ENCODE measurements around the gene CHMP2A.

CHMP2A gene

DNA sequence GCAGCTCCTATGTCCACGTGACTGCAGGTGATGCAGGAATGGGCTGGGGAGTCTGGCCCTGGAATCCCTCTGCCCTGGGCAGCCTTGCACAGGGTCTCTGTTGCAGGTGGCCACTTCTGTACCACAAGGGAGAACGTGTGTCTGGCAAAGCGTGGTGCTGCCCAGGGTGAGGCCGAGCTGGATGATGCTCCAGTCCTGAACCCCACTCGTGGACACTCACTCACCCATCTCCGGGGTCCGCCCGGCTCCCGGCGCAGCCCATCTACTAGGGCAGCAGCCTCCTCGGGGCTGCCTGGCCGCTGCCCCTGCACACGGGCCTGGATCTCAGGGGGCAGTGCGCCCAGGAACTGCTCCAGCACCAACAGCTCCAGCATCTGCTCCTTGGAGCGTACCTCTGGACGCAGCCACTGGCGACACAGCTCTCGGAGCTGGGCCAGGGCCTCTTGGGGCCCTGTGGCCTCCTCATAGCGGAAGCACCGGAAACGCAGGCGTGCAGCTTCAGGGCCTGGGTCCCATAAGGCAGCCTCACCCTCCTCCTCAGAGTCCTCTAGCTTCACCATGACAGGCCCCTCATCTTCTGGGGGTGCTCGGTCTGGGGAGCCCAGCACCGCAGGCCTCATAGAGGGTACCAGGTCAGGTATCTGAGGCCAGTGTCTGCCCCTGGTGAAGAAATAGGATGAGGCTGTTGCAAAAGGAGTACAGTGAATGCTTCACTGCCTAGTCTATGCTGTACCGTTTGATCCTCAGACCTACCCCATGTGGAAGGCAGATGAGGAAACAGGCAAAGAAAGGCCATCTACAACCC lies 16.1 kb upstream of the CHMP2A start:
- H3K27ac ChIP-seq: no peak overlapping the region
- DNase-seq (ENCODE audit: low read depth, low spot score): no peak

DNA sequence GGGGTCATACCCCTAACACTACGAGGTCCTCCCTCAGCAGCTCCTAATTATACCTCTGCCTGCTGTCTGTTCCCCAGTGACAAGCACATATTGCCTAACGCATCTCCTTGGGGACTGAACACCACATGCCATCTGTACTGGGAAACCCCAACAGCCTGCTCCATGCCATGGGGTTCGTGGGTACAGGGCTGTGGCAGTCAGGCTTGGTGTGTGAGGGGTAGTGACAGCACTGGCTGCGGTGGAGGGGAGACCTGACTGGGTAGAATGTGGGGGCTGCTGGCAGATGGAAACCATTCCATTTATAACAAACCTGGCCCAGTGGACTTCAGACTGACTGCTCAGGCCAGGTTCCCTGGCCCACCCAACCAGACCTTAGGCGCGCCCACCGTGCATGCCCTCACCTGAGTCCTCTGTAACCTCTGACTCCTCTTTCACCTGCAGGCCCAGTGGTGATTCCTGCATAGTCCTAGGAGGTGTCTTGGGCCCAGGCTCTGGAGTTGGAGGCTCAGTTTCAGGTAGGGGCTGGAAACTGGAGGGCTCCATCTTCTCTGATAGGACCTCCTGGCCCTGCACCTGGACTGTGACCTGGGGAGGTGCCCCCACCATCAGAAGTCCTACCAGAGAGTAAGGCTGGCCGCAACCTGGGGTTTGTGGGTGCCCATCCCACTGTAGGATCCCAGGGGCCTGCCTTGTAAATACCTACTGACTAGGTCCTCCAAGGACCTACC lies 15.2 kb upstream of the CHMP2A start:
- DNase-seq (ENCODE audit: low read depth, low spot score): no peak
- H3K27ac ChIP-seq: no peak overlapping the region

DNA sequence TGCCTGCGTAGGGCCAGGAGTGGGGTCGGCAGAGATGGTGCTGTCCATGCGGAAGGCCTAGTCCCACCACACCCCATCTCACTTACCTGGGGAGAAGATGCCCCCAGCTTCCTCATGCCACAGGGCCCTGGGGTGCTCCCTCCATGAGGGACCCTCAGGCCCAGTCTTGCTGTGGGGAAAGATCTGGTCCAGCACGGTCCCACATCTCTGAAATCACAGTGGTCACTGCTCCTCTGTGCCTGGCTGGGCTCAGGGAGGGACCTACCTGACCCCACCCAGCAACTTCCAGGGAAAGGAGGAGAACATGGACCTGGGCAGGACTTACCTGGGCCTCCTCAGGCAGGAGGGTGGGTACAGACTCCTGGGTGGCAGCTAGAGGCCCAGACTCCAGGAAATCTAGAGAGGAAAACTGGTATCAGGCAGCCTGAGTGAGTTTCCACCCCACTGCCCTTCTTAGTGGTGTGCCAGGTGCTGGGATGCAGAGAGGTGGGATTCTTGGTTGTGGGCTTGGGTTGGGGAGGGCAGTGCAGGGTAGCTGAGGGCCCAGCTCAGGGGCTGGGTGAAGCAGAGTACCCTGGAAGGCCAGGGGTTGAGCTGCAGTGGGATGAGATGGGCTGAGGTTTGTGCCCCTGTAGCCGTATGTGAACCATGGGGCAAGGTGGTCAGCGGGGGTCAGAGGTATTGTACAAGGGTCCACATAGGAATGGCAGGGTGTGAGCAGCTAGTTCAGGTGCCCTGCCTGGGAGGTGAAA lies 14.5 kb upstream of the CHMP2A start:
- DNase-seq (ENCODE audit: low read depth, low spot score): no peak

DNA sequence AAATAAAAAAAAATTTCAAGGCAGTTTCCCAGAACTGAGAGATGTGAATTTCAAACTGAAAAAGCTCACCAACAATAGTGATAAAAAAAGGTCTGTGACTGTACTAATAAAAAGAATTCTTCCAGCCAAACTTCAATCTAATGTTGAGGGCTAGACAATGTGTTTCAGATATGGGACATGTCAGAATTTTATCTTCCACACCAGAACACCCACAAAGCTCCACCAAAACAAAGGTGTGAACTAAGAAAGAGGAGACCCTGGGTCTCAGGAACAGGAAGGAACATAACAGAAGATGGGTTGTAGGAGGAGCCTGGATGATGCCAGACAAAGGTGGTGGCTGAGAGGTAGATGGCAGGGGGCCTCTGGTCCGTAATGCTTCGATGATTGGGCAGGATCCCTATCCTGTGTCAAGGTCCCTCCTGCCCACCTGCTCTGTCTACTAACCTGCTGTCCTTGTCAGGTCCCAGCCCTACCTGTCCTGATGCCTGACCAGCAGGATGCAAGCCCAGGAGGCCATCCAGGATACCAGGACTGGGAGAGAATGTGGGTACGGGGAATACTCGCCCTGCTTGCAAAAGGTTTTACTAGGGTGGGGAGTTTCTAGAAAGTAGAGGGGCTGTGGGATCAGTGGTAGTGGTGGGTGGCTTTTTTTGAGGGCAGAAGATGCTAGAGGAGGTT lies 13.7 kb upstream of the CHMP2A start:
- DNase-seq (ENCODE audit: low read depth, low spot score): no peak
- H3K27ac ChIP-seq: no peak overlapping the region

More for the DNA sequence above, 14.5 kb upstream of the CHMP2A start:
- H3K27ac ChIP-seq: no peak overlapping the region

DNA sequence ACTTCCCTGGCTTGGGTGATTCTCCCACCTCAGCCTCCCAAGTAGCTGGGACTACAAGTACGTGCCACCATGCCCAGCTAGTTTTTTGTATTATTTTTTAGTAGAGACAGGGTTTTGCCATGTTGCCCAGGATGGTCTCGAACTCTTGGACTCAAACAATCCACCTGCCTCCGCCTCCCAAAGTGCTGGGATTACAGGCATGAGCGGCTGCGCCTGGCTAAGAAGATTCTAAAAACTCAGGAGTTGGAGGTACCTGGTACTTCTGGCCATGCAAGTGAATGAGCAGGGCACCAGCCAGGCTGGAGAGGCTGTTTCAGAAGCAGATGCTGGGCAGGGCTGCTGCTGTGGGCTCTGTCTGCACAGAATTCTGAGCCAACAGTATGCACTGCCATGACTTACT lies 12.1 kb upstream of the CHMP2A start:
- no peak overlapping the region for H3K27ac ChIP-seq
- no peak for DNase-seq (ENCODE audit: low read depth, low spot score)

DNA sequence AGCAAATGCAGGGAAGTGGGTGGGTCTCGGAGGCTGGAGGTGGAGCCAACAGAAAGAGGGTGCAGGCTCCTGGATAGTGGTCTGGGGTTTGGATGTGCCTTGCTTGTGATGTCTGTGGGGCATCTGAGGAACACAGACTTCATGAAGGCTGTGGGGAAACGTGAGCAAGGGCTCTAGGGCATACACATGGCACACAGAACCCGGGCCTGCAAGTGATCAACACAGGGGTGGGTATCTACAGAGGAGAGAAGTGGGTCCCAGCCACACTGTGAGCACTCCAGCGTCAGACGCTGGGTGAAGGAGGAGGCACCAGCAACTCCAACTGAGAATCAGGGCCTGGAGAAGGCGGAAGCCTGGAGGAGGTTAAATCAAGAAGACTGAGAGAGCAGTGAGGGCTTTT lies 8.9 kb upstream of the CHMP2A start:
- H3K27ac ChIP-seq: no peak overlapping the region
- no peak for DNase-seq (ENCODE audit: low read depth, low spot score)

DNA sequence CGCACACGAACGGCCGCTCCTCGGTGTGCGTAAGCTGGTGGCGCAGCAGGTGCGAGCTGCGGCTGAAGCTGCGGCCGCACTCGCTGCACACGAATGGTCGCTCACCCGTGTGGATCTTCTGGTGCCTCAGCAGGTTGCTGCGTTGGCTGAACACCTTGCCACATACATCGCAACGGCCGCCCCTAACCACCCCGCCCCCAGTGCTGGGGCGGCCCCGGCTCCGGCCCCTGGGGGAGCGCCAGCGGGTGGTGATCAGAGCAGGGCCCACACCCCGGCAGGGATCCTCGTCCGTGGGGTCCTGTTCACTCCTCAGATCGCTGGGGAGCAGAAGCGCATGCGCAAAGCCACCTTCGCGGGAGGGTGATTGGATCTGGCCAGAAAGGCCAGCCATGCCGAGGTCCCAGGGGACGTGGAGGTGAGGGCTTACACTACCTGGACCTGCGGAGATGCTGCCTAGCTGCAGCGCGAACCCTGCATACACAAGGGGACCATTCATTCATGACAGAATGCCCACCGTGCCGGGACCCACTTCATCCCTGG lies 8.2 kb upstream of the CHMP2A start:
- H3K27ac ChIP-seq: no peak overlapping the region
- no peak for DNase-seq (ENCODE audit: low read depth, low spot score)

DNA sequence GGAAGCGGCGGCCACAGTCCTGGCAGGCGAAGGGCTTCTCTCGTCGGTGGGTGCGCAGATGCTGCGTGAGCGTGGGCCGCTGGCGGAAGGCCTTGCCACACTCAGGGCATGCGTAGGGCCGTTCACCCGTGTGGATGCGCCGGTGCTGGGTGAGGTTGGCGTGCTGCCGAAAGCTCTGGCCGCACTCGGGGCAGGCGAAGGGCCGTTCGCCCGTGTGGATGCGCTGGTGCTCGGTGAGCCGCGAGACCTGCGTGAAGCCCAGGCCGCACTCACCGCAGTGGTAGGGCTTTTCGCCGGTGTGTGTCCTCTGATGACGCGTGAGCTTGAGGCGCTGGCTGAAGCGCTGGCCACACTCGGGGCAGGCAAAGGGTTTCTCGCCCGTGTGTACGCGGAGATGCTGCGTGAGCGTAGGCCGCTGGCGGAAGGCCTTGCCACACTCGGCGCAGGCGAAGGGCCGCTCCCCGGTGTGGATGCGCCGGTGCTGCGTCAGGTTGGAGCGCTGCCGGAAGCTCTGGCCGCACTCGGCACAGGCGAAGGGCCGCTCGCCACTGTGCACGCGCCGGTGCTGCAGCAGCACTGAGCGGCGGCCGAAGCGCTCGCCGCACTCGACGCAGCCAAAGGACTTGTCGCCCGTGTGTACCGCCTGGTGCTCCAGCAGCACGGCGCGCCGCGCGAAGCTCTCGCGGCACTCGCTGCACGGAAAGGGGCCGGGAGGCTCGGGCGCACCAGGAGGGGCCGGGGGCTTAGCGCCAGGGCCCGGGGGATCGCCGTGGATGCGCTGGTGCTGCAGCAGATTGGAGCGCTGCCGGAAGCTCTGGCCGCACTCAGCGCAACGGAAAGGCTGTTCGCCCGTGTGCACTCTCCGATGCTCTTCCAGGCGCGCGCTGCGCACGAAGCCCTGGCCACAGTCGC lies 7.5 kb upstream of the CHMP2A start:
- DNase-seq (ENCODE audit: low read depth, low spot score): no peak
- peak overlapping the region; percentile 43 for H3K27ac ChIP-seq

DNA sequence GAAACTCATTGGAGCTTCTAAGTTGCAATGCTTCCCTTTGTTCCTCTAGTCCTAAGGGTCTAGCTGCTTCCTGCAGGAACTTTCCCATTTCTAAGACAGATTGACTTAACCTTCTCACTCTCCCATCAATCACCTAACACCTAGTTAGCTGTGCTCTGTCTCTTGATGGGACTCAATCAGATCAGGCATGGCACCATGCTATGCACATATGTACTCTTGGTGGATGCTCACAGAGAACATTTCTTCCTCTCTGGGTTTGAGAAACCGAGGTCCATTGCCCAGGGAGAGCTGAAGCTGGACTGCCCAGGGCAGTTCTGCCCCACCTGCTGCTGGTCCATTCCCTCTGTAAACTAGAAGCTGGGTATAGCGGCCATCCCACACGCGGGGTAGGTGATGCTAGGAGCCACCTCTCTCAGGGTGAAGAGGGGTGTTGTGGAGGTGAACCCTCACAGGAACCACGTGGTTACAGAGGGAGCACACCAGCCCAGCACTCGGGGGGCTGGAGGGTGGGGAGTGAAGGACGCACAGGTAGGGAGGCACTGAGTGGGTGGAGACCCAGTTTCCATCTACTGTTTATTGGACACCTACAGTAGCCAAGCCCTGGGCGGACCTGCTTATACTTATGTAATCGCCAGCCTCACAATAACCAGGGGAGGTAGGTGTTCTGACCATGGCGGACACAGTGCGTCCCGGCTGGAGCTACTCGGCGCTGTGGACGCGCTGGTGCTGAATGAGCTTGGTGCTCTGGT lies 6.6 kb upstream of the CHMP2A start:
- no peak for DNase-seq (ENCODE audit: low read depth, low spot score)
- peak overlapping the region; percentile 43 for H3K27ac ChIP-seq

DNA sequence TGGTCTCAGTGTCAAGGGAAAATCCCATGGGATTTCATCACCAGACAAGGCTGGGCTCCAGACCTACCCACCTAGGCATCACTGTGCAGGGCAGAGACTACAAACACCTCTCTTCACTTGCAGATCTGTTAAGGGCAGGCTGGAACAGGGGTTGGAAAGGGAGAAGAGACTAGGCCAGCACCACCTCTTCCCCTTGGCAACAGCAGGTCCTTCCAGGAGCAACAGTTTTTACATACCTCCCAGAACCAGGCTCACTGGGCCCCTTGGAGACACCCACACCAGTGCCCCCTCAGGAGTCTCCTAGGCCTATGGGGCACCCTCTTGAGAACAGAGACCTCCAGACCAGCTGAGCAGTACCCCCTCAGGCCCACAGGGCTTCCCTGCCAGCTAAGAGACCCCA lies 6.0 kb upstream of the CHMP2A start:
- no peak overlapping the region for H3K27ac ChIP-seq
- no peak for DNase-seq (ENCODE audit: low read depth, low spot score)

DNA sequence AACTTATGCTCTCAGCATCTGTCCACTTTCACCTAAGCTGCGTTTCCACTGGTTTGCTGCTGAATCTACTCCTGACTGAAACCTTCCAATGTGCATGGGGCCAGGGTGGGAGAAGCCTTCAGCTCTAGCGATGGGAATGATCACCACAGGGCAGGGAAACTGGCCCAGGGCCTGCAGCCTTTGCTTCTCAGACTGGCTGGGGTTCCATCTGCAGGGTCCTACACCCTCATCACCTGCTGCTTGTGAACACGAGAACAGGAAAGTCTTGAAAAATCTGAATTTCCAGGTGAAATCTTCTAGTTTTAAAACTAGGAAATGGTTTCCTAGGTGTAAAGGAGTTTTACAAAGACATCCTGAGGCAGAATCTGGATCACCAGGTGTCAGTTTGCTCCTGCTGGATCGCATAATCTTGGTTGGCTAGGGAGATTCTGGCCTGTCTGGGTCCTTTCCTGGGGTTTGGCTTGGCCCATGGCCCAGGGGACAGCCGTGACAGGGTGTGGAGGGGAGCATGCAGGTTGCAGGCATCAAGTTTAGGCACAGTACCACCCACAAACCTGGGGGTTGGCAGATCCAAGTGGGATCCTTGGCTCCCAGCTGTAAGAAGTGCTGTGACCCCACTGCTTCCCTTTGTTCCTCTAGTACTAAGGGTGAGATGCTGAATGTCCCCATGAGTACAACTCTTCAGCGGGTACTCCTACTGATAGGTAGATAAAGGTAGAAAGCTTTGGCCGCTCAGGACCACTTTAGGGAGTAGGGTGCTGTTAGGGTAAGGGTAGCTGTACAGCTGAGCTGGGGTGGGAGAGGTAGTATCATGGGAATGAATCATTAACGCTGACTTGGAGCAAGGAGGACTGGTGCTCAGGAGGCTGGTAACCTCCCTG lies 5.3 kb upstream of the CHMP2A start:
- peak overlapping the region; percentile 98 for H3K27ac ChIP-seq
- no peak for DNase-seq (ENCODE audit: low read depth, low spot score)

DNA sequence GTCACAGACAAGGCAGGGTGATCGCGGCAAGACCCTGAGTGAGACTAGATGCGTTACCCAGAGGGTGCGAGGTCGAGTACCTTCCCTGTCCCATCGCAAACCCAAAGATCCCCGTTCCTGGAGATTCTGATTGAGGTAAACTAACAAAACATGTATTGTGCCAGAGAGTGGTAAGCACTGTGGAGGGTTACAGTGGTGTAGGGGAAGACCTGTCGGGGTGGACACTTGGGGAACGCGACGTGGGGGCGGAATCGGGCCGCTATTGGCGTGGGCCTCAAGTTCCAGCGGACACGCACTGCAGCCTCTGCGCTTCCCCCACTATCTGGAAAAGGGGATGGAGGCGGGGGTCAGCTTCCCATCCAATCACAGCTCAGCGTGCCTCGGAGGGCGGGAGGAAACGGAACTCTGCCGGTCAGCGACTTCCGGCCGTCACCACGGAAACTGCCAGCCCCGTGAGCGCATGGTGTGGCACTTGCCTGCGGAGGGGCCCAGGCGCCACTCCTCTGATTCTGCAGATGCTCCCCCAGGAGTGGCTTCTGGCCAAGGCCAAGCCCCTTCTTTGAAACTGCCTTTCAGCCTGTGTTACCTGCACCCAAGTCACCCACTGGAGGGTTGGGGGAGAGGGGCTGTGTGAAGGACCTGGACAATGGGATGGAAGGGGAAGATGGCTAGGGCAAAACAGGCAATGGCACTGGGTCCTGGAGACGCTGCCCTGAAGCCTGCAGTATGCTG lies 4.5 kb upstream of the CHMP2A start:
- DNase-seq (ENCODE audit: low read depth, low spot score): no peak
- peak overlapping the region; percentile 98 for H3K27ac ChIP-seq

DNA sequence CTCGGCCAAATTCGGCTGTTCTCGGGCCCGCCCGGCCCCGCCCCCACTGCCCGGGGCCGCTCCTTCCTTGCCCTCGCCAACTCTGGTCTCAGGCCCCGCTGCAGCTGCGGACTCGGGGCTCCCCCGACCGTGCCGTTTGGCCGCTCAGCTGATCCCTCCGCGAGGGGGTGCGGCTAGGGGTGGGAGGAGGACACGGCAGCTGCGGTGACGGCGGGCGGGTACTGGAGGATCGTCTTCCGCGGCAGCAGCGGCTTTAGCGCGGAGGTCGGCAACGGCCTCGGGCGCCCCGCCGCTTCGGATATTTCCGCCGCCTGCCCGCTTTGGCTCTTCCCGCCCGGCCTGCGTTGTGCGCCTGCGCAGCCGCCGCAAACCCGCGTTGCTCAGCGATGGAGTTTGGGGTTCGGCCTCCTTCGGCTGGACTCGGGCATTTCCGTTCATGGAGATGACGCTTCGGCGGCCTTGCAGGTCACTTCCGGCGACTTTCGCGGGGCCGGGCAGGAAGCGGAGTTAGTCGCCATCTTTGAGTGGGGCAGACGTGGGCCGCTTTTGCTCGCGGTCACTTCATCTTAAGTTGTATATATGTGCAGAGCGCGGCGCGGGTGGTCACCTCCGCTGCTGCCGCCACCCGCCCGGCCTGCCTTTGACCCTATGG lies 3.8 kb upstream of the CHMP2A start:
- peak; percentile 85 for DNase-seq (ENCODE audit: low read depth, low spot score)
- H3K27ac ChIP-seq: peak overlapping the region; percentile 98

DNA sequence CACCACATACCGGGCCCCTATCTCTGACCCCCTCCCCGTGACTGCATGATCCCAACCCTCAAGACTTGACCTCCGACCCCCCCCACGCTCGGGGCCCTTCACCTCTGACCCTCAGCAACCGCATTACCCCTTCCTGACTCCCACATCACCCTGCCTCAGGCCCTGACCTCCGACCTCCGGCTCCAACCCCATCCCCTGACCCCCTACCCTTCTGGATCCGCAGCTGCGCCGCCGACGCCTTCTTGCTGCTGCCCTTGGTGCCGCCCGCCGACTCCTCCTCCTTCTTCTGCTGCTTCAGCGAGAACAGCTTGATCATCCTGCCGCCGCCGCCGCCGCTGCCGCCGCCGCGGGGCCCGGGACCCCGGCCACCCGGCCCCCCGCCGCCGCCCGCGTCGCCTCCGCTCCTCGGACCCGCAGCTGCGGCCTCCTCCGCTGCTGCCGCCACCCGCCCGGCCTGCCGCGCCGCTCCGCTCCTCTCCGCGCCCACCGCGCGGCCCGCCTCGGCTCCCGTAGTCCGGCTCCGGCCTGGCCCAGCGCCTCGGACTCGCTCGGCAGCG lies 3.2 kb upstream of the CHMP2A start, which contains the start of gene UBE2M:
UBE2M (minus strand) TSS at position 546 of the 557 bp plus-strand sequence; CDS start at position 316, 230 bp downstream.
- DNase-seq (ENCODE audit: low read depth, low spot score): no peak
- peak within 1 kb of the TSS; percentile 98 for H3K27ac ChIP-seq

DNA sequence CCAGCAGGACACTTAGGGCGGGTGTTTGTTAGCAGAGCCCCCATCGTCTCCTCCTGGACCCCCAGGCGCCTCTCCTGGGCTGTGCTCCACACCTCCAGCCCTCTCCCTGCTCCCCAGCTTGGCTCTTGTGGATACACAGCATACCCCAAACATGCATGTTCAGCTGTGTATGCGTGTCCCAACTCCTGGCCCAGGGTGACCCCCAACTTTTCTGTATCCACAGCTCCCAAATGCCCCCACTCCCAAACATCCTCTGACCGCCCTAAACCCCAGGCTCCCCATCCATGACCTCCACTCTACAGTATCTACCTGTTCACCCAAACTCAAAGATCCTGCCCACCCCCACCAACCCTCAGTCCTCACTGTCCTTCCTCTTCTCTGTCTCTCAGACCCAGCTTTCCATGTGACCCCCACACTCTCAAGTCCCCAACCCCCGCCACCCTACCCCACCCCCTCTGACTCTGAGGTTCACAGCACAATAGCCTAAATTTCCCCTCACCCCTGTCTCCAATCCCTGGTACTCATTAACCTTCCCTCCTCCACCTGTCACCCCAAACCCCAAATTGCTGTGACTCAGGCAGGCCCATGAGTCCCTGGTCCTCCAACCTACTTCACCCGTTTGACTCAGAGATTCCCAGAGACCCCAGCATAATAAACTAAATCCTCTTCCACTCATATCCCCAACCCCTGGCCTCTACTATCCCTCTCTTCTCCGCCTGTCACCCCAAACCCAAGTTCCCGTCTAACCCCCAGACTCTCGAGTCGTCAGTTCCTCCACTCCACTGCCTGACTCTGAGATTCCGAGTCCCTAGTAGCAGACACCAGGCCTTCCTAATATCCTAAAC lies 2.5 kb upstream of the CHMP2A start:
- H3K27ac ChIP-seq: peak overlapping the region; percentile 98
- DNase-seq (ENCODE audit: low read depth, low spot score): no peak
